Loucy (cell line): ENCODE results near the gene XXYLT1.

ENCODE experiments used
- CTCF ChIP-seq: fragments of 200-600 bp; sonication (generic); conservative IDR thresholded peaks from 2 replicates; pipeline ENCODE4 v1.5.1; 2014; ENCODE audit warnings: mild to moderate bottlenecking, antibody characterized with exemption, low read length
- EZH2phosphoT487 ChIP-seq: fragments of 200-600 bp; IDR thresholded peaks from 2 replicates; pipeline ENCODE4 v1.6.1; 2018; ENCODE audit warnings: antibody characterized with exemption, mild to moderate bottlenecking, moderate library complexity, borderline replicate concordance

GRCh38 chr3:195203606-195204005, 67.4 kb downstream of the XXYLT1 start:
- TF ChIP-seq CTCF: 0 out of 2 replicates have a peak, but pooled peaks have one; percentile 13
- no peak for TF ChIP-seq EZH2phosphoT487
